NB4 (cell line): ENCODE measurements around the gene ZCCHC9.

ENCODE experiments used
- CTCF ChIP-seq: IDR thresholded peaks from one replicate; pipeline ENCODE4 v1.5.1; 2012; ENCODE audit warnings: low read depth, low read length
- MAX ChIP-seq: IDR thresholded peaks from 2 replicates; pipeline ENCODE4 v1.6.1; 2011; ENCODE audit warnings: low read depth, low read length

- TF ChIP-seq MAX (no peak), CTCF (no peak)
Observed at GRCh38 chr5:81335946-81336345, 34.6 kb downstream of the ZCCHC9 start.
